Neural crest cell (in vitro differentiated cells): ENCODE data around the gene CEBPB. TPM values are rescaled to one million over a fixed set of nuclear protein-coding genes. Genes with fewer than 3 reads are reported as not detected.
"Not testable (repeated sequence)": the region's sequence is repeated elsewhere in the genome, so short reads cannot be mapped to it uniquely, and the experiment has no call there.

Source experiments
- DNase-seq: peaks from one replicate; pipeline ENCODE4 v3.0.0; 2021; ENCODE audit warnings: low read depth, mixed read lengths, low spot score
- H3K27ac Mint-ChIP-seq: one replicate; pipeline ENCODE4 v1.8.0; 2021; ENCODE audit warnings: mild to moderate bottlenecking, mixed read lengths; ENCODE audit not compliant: unreplicated experiment
- H3K27me3 Mint-ChIP-seq: 2 replicates; pipeline ENCODE4 v1.8.0; 2021; ENCODE audit warnings: low read depth, mild to moderate bottlenecking, mixed read lengths
- H3K36me3 Mint-ChIP-seq: 2 replicates; pipeline ENCODE4 v1.8.0; 2021; ENCODE audit warnings: low read depth, mild to moderate bottlenecking, mixed read lengths
- H3K4me1 Mint-ChIP-seq: 2 replicates; pipeline ENCODE4 v1.8.0; 2021; ENCODE audit warnings: mixed read lengths
- H3K4me3 Mint-ChIP-seq: one replicate; pipeline ENCODE4 v1.8.0; 2021; ENCODE audit warnings: mild to moderate bottlenecking, mixed read lengths
- H3K9me3 Mint-ChIP-seq: 2 replicates; pipeline ENCODE4 v1.8.0; 2021; ENCODE audit warnings: mixed read lengths
- CTCF ChIP-seq: fragments of 200-600 bp; sonication (generic); conservative IDR thresholded peaks from 2 replicates; pipeline ENCODE4 v1.5.0; 2021; ENCODE audit warnings: antibody characterized with exemption, mild to moderate bottlenecking
- total RNA-seq: library from RNA; stranded (reverse); gene quantifications from 2 replicates; pipeline ENCODE4 v1.2.1, GENCODE V29; 2021

The CEBPB gene
- total RNA-seq, 1 donor from 2014 or later = 7.6 TPM

GRCh38 chr20:50199703-50200102 lies 9.1 kb downstream of the CEBPB start:
- Mint-ChIP-seq H3K27me3 (peaks cover 4% of the 10 kb centered on the region), H3K9me3 (peaks cover 14% of the 10 kb centered on the region), H3K36me3 (peaks cover 3% of the 10 kb centered on the region), H3K4me3 (no peak overlapping the region), H3K4me1 (peaks cover 9% of the 10 kb centered on the region), H3K27ac (no peak overlapping the region)
- TF ChIP-seq CTCF = no peak
- no peak for DNase-seq

DNA sequence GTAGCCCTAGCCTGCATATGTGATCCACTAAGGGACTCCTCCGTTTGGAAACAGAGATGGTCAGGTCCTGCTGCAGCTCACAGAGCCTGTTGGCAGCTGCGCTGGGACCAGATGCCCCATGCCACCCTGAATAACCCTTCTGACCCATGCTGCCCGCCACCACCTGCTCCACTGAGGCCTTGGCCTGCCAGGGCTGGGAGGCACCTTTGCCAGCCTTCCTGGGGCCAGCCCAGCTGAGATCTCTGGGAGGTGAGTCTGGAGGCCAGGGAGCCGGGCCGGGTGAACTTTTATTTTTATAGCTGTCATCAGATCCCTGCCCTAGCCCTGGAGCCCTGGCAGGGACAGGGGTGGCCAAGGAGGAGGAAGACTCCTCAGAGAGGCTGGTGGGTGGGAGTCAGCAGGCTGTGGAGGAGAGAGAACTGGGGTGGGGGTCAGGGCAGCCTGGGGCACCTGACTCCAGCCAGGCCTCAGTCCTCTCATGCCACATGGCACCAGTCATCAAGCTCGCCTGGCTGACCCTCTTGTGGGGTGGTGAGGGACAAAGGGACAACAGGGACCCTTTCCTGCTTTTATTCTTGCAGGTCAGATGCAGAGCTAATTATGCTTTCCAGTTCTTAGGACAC lies 10.0 kb downstream of the CEBPB start:
- DNase-seq = no peak
- Mint-ChIP-seq H3K27ac (no peak overlapping the region), H3K4me3 (no peak overlapping the region), H3K27me3 (no peaks in the 10 kb centered on the region), H3K36me3 (peaks cover 3% of the 10 kb centered on the region), H3K4me1 (peaks cover 9% of the 10 kb centered on the region), H3K9me3 (peaks cover 14% of the 10 kb centered on the region)
- no peak for TF ChIP-seq CTCF

DNA sequence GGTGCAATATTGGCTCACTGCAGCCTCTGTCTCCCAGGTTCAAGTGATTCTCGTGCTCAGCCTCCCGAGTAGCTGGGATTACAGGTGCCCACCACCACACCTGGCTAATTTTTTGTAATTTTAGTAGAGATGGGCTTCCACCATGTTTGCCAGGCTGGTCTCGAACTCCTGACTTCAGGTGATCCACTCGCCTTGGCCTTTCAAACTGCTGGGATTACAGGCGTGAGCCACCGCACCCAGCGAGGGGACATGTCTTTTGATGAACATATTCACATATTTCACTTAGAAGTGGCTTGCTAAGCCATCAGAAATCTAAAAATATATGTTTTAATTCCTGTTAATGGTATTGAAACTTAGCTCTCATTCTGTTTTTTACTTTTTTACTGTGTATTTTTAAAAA lies 11.1 kb downstream of the CEBPB start:
- not testable (repeated sequence) for H3K27ac Mint-ChIP-seq, H3K4me1 Mint-ChIP-seq, H3K4me3 Mint-ChIP-seq, DNase-seq, H3K36me3 Mint-ChIP-seq, H3K27me3 Mint-ChIP-seq
- H3K9me3 Mint-ChIP-seq = peaks cover 14% of the 10 kb centered on the region

GRCh38 chr20:50202677-50203076 lies 12.0 kb downstream of the CEBPB start:
- Mint-ChIP-seq H3K4me3 (no peak overlapping the region), H3K36me3 (peaks cover 3% of the 10 kb centered on the region), H3K27ac (no peak overlapping the region), H3K4me1 (peaks cover 9% of the 10 kb centered on the region), H3K9me3 (peaks cover 14% of the 10 kb centered on the region), H3K27me3 (no peaks in the 10 kb centered on the region)
- no peak for DNase-seq
- no peak for TF ChIP-seq CTCF

DNA sequence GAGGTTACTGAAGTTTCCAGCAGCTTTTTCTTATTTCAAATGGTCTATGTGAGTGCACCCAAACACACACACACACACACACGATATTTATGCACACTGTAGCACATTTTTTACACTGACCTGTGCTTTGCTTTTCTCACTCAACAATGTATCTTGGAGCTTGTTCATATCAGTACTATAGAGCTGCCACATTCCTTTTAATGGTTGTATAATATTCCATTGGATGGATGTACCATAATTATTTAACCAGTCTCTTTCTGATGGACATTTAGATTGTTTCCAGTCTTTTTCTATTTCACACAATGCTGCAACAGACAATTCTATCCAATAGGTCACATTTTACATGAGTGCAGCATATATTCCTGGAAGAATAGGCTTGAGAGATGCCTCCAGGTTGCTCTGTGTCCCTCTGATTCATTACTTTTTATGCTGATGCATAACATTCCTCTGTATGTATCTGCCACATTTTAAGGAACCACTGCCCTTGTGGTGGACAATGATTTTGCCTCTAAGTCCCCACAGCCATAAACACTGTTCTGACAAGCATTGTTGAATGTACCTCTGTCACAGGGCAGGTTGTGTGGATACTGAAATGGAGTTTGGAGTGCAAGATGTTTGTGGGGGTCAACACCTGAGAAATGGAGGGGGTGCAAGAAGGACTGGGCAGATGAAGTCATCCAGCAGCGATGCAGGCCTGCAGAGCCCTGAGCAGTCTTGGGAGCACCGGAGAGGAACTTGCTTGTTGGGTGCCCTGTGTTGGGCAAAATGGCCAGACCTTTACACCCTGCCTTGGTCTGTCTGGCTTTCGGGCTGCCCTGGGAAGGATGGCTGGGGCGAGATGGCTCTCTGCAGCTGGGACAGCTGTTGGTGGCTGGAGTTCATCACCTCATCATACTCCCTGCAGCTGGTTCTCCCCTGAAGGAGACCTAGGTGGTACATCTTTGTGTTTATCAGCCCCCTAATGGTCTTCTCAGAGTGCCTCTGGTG lies 13.6 kb downstream of the CEBPB start:
- no peak for DNase-seq
- peaks cover 3% of the 10 kb centered on the region for H3K36me3 Mint-ChIP-seq
- no peak for TF ChIP-seq CTCF
- H3K4me1 Mint-ChIP-seq = peaks cover 9% of the 10 kb centered on the region
- no peak overlapping the region for H3K4me3 Mint-ChIP-seq
- no peak overlapping the region for H3K27ac Mint-ChIP-seq
- peaks cover 14% of the 10 kb centered on the region for H3K9me3 Mint-ChIP-seq
- no peaks in the 10 kb centered on the region for H3K27me3 Mint-ChIP-seq

DNA sequence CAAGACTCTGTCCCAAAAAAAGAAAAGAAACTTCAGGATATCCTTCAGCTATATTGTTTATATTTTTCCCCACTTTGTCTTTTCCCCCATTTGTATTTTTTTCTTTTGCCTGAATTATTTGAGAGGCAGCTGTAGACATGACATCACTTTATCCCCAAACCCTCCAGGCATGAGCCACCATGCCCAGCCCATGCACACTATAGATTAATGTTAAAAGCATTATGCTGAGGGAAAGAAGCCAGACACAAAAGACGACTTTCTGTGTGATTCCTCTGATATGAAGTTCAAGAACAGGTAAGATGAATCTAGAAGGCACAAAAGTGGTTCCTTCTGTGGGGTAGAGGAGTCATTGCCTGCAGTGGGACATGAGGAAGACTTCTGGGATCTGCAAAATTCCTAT lies 16.4 kb downstream of the CEBPB start:
- peaks cover 4% of the 10 kb centered on the region for H3K4me1 Mint-ChIP-seq
- TF ChIP-seq CTCF = no peak
- H3K27me3 Mint-ChIP-seq = no peaks in the 10 kb centered on the region
- no peak overlapping the region for H3K4me3 Mint-ChIP-seq
- peaks cover 12% of the 10 kb centered on the region for H3K9me3 Mint-ChIP-seq
- no peak overlapping the region for H3K27ac Mint-ChIP-seq
- DNase-seq = no peak
- H3K36me3 Mint-ChIP-seq = no peaks in the 10 kb centered on the region
